HG03159 (cell line): ENCODE measurements around the gene FAM177B.

Source experiments
- ATAC-seq: cut with Tn5 transposase; IDR thresholded peaks from one replicate; pipeline ENCODE4 v1.9.1; 2021; ENCODE audit warnings: mild to moderate bottlenecking, moderate library complexity; ENCODE audit not compliant: unreplicated experiment

FAM177B gene

DNA sequence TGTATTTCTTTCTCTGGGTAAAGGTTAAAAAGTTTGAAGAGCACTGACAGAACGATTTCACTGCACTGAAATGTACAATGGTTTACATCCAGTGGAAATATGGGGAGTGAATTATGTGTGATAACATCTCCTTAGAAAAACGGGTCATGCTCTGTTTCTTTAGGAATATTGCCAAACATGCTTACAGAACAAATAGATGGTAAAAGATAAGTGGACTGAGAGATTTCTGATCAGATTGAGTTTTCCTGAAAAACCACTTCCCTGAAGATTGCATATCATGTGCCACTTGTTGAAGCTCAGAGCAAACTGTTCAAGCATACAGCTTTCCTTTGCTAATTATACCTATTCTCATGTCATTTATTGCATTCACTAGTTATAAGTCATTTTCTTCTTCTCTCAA is 47.9 kb downstream of the FAM177B start:
- ATAC-seq, result no peak

GRCh38 chr1:222785529-222785928 is 48.5 kb downstream of the FAM177B start:
- ATAC-seq, result no peak

GRCh38 chr1:222786121-222786520 is 49.1 kb downstream of the FAM177B start:
- ATAC-seq, result no peak

- no peak for ATAC-seq
Measured at GRCh38 chr1:222787729-222788128, 50.7 kb downstream of the FAM177B start.

- no peak for ATAC-seq
Measured at GRCh38 chr1:222788402-222789156, 51.6 kb downstream of the FAM177B start.

DNA sequence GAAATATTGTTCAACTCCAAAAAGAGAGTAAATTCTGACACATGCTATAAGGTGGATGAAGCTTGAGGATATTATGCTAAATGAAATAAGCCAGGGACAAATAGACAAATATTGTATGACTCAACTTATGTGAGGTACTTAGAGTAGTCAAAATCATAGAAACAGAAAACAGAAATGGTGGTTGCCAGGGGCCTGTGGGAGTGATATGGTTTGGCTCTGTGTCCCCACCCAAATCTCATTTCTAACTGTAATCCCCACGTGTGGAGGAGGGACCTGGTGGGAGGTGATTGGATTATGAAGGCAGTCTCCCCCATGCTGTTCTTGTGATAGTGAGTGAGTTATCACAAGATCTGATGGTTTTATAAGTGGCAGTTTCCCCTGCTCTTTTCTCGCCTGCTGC is 53.1 kb downstream of the FAM177B start:
- no peak for ATAC-seq

- ATAC-seq, result no peak
Measured at GRCh38 chr1:222790520-222790919, 53.5 kb downstream of the FAM177B start.

DNA sequence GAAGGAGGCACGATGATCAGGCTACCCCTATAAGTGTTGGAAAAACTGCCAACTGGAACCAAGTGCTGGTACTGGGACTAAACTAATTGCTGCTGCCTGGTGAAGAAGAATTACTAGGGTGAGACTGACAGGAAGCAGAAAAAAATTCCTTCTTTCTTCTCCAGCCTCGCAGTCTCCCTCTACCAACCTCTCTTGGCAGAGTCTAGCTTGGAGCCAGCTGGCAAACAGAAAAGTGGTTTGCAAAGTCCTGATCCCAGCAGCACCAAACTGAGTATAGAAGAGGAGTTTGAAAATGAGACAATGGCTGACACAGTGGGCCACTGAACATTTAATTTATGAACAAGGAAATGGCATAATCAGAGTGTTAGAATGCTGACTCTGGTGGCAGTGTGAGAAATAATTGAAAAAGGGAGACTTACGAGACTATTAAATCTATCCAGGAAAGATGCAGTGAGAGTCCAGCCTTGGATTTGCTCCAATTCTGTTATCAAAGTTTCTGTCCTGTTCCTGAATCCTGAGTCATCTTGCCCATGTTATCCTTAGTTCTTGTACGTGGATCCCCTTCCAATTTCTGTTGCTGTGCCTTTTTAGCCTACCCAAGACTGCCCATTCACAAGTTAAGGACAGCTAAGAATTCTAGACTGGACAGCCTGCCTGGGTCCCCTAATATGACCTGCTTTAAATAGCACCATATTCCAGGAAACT is 54.2 kb downstream of the FAM177B start:
- no peak for ATAC-seq

DNA sequence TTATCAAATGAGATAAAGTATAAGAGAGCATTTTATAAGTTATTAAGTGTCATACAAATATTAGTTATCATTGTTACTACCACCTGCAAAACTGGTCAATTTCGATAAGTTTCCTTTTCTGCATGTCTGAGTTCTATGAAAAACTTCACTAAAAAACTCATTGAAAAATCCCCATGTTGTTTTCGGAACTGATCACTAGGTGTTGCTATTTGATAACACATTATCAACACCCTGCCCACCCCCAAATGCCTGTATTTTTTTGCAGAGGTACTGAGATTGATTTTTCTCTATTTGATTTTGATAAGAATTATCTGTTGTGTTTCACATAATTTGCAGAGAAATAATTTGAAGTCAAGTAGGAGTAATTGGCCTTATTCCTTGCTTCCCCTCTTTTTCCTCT is 55.7 kb downstream of the FAM177B start:
- no peak for ATAC-seq

DNA sequence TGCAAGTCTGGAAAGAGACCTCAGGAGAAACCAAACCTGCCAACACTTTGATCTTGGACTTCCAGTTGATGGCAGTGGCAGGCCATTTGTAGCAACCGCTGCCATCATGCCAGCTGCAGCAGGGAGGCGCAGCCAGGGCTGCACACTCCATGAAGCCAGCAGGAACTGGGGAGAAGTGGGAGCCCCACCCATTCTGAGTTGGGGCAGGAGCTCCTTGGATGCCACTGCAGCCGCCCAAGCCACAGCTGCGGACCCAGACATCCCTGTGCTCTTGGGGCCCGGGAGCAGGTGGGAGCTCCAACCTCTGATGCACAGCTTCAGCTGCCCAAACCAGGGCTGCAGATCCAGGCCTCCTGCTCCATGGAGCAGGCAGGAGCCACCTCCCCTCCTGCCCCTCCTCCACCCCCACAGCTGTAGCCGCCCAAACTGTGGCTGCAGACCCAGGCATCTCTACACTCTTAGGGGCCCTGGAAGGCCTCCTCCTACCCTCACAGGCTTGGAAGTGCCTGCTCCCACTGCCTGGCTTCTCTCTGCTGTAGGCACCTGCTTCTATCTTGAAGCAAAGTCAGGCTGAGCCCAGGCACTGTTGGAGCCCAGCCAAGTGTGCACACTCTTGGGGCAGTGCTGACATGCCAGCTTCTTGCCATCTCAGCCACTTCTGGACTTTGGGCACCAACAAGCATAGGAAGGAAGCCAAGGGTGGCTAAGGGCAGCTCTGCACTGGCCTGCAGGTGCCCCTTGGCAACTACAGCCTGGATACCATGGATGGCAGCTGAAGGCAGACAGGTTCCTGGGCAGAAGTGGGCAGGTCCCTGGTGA is 57.9 kb downstream of the FAM177B start:
- no peak for ATAC-seq

GRCh38 chr1:222798116-222798515 is 61.1 kb downstream of the FAM177B start:
- no peak for ATAC-seq

- no peak for ATAC-seq
Measured at GRCh38 chr1:222798975-222799374, 62.0 kb downstream of the FAM177B start.
